GM19463 (cell line): ENCODE measurements around the gene BEND6.
A peak's percentile ranks its signal among the peaks of the same experiment; 100 is the strongest.

Source experiments
- ATAC-seq: cut with Tn5 transposase; IDR thresholded peaks from one replicate; pipeline ENCODE4 v1.9.1; 2021; ENCODE audit warnings: mild to moderate bottlenecking, moderate library complexity; ENCODE audit not compliant: unreplicated experiment

BEND6 gene

GRCh38 chr6:56954403-56955170, at the start of gene BEND6:
Gene BEND6, plus strand, starts transcription at chr6:56955107. Its CDS starts 26,704 bp downstream, at chr6:56981811.
- peak; percentile 33 for ATAC-seq

GRCh38 chr6:56905378-56905777, 49.5 kb upstream of the BEND6 start:
- ATAC-seq, result no peak

- ATAC-seq, result no peak
These were observed 48.2 kb upstream of the BEND6 start for GRCh38 chr6:56906752-56907151.

GRCh38 chr6:56909115-56909907, 45.6 kb upstream of the BEND6 start:
- ATAC-seq, result no peak

GRCh38 chr6:56911847-56912246, 43.1 kb upstream of the BEND6 start:
- ATAC-seq, result no peak

- ATAC-seq, result no peak
These were observed 41.4 kb upstream of the BEND6 start for GRCh38 chr6:56913285-56914074.

- peak; percentile 77 for ATAC-seq
These were observed 39.9 kb upstream of the BEND6 start for GRCh38 chr6:56914798-56915658.

GRCh38 chr6:56915832-56916231, 39.1 kb upstream of the BEND6 start:
- no peak for ATAC-seq

- no peak for ATAC-seq
These were observed 37.9 kb upstream of the BEND6 start for GRCh38 chr6:56916849-56917551.

GRCh38 chr6:56922645-56923044, 32.3 kb upstream of the BEND6 start:
- no peak for ATAC-seq

GRCh38 chr6:56923565-56923964, 31.3 kb upstream of the BEND6 start:
- no peak for ATAC-seq

- ATAC-seq, result no peak
These were observed 27.1 kb upstream of the BEND6 start for GRCh38 chr6:56927538-56928453.

- no peak for ATAC-seq
These were observed 24.1 kb upstream of the BEND6 start for GRCh38 chr6:56930846-56931245.

- no peak for ATAC-seq
These were observed 21.9 kb upstream of the BEND6 start for GRCh38 chr6:56932910-56933477.

GRCh38 chr6:56933650-56934049, 21.3 kb upstream of the BEND6 start:
- no peak for ATAC-seq

GRCh38 chr6:56934876-56935275, 20.0 kb upstream of the BEND6 start:
- no peak for ATAC-seq

- no peak for ATAC-seq
These were observed 18.4 kb upstream of the BEND6 start for GRCh38 chr6:56936466-56936865.

GRCh38 chr6:56938649-56939191, 16.2 kb upstream of the BEND6 start:
- peak; percentile 88 for ATAC-seq
